ENCODE measurements around the gene FAM53B.

The FAM53B gene

DNA sequence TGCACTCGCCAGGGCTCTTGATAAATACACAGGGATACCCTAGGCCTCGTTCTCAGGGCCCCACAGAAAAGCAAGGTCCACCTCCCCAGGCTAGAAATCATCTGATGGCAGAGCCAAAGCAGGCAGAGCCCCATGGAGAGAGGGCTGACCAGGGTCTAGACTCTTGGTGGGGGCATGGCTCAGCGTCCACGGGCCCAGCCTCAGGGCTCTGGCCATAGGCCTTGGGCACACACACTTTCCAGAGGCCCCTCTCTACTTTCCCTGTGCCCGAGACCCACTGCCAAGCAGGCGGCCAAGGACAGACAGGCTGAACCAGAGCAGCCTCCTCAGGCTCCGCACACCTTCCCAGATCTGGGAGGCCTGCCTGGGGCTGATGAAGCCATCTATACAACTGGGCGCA is 64.8 kb downstream of the FAM53B start:
- DNase-seq (ENCODE audit: low read depth in 2 of 2), result no peak

DNA sequence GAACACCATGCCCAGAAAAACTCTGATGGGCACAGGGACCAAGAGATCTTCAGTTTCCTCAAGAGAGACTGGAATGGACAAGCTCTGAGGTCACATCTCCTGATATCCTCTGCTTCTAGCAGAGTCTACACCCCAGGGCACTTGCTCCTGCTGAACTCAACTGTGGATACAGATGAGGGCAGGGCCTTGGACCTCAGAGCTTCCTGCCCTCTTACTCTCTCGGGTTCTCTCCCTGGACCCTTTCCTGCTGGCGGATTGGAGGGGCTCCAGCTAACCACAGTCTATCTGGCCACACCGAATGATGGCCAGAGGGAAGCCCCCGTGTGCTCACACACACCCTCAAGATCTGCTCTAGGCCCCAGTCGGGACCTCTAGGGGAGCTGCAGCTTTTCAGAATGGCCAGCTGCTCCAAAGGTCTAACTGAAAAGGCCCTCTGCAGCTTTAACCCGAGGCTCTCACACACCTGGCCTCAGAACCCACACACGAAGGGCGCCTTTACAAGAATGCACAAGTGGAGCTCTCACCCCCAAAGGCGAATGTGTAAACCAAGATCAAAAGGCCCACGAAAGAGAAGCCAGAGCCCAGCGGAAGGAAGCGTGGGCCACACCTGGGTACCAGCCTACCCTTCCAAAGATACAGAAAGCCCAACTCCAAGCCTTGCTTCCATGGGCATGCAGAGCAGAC is 65.5 kb downstream of the FAM53B start:
- no peak for DNase-seq (ENCODE audit: low read depth in 2 of 2)

DNA sequence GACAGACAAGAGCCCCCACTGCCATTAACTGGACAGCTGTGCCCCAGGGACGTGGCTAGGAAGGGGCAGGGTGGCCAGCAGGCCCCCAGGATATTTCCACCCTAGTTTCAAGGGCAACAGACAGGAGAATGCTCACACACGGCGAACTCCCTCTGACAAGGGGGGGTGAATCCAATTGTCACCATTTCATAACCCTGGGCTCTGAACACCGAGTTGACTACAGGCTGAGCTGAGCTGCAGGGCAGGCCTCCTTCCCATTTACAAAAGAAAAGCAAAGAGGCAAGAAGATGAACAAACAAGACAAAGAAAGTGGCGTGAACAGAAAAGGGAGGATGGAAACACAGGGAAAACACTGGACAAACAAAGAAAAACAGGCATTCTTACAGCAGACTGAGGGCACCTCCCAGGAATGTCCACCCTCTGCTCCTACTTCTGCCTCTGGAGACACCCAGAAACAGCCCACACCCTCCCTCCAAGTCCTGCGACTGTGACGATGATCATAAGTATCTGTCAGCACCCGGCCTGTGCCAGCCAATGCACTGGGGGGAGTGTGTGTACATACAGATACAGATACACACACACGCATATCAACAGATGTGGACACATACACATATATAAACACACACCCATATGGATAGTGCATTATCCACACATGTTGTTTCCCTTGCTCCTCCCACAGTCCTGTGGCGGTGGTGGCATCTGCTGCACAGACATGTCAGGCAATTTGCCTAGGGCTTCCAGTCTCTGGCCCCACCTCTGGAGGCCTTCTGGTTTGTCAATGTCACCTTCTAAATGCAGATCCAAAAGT is 66.2 kb downstream of the FAM53B start:
- DNase-seq (ENCODE audit: low read depth in 2 of 2), result no peak

DNA sequence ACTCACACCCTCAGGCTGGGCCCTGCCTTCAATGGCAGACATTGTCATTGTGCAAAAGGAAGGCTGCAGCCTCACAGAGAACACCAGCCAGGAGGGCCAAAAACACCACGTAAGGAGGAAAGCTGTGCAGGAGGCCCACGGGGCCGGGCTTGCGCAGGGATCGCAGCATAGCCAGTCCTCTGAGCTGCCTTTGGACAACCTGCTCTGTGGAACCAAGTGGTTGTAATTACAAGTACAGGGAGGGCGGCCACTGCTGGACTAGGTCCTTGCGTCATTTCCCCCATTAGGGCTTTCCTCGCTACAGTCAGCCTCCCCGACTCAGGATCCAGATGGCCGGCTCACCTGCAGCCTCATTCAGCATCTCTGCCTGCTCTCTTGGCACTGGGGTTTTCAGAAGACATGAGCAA is 66.9 kb downstream of the FAM53B start:
- DNase-seq (ENCODE audit: low read depth in 2 of 2), result no peak

DNA sequence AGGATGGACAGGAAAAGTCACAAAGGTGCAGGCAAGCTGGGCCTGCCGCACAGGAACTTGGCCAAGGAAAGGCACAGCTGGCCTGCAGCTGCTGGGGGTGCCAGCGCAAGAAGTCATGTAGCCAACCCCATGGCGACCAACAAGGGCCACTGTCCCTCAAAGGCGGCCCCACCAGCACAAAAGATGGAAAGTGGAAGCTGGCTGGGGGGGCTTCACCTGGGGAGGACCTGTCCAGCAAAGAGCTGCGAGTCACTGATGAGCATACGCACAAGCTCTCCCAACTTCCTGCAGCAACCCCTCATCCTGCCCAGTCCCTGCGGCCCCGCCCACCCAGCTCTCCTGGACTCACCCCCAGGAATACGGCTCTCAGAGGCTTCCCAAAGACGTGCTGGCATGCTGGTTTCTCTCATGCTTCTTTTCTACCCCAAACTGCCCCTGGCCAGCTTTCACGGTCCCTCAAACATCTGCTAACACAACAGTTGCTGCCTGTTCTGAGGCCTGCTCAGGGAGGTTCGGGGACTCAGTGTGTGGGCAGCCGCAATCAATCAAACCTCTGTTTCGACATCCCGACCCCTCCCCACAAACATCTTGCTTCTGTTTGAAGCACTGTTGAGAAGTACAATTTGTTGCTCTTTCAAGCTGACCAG is 67.6 kb downstream of the FAM53B start:
- DNase-seq (ENCODE audit: low read depth in 2 of 2), result no peak

DNA sequence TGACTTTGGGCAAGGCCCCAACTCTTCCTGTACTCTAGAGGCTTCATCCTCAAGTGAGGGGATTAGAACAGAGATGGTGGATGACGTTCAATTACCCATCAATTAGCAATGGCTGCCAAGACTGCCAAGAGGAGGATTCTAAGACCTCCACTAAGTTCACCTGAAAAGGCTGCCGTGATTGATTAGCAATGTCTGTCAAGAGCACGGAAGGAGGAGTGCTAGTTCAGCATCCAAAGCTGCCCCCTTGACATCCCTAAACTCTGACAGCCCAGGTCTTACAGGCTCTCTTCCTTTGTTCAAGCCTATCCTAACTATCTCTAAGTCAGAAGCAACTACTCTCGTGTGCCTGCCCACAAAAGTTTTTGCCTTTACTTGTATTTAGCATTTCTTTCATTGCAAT is 68.4 kb downstream of the FAM53B start:
- no peak for DNase-seq (ENCODE audit: low read depth in 2 of 2)

DNA sequence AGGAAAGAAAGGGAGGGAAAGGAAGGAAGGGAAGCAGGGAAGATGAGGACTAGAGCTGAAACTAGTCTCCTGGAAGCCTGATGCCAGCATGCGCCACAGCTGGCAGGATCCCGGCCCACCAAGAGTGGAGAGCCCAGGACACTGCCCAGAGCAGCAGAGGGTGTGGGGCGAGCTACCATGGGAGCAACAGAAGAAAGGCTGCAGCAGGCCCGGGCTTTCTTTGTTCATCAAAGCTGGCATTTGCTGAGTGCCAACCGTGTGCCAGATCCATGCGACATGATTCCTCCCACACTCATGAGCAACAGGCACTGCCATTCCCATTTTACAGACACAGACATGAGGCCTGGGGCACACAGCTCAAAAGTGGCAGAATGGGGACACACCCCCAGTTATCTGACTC is 68.9 kb downstream of the FAM53B start:
- DNase-seq (ENCODE audit: low read depth in 2 of 2), result no peak

DNA sequence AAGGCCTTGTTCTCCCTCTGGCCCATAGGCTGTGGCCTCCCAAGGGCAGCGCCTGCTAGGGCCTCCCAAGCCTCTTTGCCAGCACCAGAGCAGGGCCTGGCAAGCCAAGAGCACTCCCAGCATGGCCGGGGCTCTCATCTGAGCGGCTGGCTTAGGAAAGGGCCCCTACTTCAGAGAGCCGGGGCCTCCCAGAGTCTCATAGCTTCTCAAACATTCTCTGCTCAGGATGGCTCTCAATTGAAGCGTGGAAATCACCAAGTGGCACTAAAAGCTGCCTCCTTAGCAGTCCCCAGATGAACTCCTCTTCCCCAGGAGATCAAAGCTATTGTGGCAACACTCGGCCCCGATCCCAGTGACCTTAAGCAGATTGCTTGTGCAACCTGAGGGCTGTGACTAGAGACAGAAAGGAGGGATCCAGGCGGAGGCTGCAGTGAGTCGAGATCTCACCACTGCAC is 69.4 kb downstream of the FAM53B start:
- no peak for DNase-seq (ENCODE audit: low read depth in 2 of 2)

DNA sequence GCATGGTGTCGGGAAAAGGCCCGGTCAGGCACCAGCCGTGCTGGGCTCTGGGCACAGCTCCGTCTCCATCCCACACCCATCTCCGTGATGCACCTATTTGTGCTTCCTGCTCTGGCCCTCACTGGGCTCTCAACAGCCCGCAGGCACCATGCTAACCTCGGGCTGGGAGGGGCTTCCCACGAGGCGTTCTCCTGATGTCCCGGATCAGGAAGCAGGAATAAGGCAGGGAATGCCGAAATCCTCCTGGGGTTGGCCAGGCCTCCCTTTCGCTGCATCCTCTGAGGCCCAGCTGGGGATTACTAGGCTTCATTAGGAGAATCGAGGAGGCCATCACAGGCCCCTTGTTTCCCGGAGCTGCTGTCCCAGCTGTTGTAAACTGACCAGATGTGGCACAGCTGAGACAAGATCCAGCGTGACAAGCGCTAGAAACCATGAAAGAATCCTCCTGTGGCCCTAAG is 72.0 kb downstream of the FAM53B start:
- no peak for DNase-seq (ENCODE audit: low read depth in 2 of 2)

DNA sequence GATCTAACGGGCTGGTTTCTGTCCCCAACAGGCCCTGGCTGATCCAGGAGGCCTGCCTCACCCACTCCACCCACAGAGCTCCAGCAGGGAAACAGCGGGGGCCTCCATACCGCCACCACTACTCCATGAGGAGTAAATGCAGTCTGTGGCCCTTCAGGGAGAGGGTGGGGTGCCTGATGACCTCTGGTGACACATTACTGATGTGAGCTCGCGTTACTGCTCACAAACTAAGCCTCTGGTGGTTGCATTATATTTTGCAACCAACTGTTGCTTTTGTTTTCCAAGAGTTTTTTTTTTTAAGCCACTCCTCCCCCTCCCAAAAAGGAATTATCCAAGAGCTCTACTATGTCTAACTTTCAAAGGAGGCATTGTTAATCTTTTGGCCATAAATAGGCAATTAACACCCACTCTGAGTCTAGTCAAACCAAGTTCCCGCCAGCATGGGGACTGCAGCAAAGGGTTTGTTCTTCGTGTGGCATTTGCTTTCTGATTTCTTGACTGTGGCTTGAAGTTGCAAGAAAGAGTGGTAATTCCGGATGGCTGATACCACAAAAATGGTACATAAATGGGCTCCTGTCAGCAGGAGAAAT is 72.6 kb downstream of the FAM53B start:
- DNase-seq (ENCODE audit: low read depth in 2 of 2), result no peak

DNA sequence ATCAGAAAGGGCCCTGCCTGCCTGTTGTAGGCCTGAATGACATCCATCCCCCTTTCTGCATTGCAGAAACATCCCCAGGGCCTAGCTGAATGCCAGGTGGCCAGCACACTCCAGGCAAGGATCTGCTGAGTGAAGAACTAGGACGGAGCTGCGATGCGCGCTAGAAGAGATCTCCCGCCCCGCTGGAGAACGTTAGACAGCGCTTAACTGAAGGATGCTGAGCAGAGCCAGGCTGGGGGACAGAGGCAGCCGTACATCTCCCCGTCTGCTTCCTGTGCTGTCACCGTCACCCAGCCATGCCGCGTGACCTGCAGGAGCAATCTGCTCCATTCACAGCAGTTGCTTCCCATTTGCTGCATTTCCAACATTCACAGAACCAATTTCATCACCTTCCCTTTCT is 73.3 kb downstream of the FAM53B start:
- no peak for DNase-seq (ENCODE audit: low read depth in 2 of 2)

DNA sequence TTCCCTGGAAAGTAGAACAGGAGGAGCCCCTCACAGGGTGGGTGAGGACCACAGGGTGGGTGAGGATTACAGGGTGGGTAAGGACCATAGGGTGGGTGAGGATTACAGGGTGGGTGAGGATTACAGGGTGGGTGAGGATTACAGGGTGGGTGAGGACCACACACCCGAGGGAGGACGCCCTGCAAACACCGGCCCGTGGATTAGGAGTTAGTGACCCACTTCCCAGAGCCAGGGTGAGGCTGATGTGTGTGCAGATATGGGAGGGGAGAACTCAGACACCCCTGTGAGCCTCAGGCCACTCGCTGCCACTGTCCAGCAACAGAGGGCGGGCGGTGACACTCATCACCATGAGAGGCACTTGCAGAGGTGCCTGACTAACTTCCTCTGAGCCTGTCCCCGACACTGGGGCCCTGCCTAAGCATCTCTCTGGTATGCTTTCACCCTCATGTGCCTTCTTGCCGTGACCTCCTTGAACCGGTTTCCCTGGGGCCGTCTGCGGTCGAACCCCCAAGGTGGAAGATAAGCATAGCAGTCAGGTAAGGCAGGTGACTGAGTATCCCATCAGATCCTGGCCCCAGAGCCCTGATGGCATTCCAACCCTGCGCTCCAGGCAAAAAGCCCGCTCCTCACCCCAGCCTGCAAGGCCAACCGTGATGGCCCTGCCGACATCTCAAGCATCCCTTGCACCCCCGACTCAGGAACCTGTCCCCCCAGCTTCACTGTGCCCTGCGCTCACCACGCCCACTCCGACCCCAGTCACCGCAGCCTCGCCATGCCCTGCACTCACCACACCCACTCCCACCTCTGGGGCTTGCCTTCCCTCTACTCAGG is 74.1 kb downstream of the FAM53B start:
- no peak for DNase-seq (ENCODE audit: low read depth in 2 of 2)

DNA sequence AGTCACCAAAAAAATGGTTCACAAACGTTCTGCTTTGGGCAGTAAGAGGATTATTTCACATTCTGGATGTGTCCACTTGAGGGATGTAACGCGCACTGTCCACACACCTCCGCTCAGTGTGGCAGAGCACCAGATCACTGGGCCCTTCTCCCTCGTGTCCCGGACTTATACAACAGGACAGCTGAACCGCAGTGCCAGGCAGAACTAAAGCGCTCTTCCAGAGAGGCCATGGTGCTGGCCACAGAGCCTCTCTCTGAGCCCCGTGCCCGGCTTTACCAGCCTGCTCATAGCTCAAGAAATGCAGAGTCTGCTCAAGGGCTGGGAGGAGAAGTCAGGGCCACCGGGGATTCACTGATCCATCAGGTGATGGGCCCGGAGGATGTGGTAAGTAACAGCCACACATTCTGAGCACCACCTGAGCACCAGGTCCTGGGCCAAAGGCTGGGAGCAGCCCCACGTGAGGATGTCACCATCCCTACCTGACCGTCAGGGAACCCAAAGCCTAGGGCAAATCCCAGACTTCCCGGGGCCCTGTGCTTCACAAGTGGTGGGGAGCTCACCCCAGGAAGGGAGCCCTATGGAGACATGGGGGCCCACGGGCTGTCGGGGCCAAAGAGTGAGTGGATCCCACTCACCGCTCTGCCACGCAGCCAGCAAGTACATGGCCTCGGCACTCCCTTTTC is 74.9 kb downstream of the FAM53B start:
- no peak for DNase-seq (ENCODE audit: low read depth in 2 of 2)

DNA sequence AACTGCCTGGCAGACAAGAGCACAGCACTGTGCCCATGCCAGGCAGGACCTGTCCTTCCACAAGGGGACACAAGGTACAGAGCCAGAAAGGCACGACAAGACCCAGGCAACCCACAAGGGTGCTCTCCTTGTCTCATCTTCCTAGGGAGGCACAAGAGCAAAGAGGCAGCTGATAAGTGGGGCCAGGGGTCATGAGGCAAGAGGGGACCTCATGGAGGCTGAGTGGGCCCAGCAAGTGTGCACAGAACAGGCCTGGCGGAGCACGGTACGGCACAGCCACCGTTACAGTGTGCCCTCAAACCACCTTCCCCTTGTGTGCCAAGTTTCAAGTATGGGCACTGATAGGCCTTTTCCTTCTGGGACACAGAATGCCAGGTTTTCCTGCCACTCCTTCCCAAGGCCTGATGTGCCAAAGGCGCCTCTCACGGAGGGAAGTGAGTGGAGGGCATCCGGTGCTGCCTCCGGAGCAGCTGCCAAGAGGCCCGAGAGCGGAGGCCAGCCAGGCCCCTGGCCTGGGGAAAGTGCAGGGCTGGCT is 75.6 kb downstream of the FAM53B start:
- no peak for DNase-seq (ENCODE audit: low read depth in 2 of 2)

DNA sequence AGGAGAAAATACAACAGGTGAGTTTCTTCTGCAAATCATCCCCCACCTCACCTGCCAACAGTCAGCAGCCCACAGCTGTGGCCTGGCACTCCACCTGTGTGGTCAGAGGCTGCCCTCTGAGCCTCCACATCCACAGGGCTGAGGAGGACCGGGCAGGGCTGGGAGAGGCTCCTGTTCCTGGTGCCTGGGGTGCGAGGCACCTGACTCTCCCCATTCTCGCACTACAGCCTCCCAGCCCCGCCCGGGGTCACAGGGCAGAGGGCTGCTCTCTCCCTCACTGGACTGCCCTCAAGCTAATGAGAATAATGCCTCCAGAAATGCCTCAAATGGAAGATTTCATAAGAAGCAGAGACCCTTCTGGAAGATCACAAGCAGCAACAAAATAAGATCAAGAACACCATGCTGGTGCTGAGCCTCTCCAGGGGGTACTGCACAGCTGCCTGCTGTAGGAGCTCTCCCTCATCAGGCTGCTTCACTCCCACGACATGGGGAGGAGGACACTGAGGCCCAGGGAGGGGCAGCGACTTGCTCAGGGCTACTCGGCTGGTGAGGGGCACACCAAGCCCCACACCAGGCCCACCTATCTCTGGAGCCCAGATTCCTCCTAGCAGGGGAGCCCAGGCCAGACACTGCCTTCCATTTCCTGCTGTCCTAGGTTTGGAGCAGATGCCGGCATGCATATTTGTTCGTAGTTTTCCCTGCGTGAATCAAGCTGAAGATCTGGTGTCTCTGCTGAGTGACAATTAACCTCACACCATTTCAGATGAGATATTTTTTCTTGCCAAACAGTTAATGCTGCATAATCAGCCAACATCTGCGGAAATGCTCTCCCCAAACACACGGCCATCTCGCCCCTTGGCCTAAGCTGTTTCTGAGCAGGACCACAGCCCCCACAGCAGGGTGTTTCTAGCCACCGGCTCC is 76.5 kb downstream of the FAM53B start:
- DNase-seq (ENCODE audit: low read depth in 2 of 2), result no peak

DNA sequence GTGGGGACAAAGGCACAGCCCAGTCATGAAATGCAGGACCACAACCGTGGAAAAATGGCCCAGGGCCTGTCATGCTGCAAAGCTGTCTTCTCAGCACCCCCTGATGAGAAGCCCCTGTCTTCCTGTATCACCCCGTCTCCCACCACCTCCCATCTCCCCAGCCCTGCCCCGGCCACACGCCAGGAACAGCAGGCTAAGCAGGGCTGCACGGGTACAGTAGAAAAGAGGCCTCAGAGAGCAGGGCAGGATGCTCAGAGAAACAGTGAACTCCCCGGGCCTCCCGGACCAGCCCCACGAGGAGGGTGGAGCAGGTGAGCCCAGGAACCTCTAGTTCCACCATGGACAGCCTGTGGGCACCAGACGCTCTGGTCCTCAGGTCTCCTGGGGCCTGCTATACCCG is 77.7 kb downstream of the FAM53B start:
- DNase-seq (ENCODE audit: low read depth in 2 of 2), result no peak

DNA sequence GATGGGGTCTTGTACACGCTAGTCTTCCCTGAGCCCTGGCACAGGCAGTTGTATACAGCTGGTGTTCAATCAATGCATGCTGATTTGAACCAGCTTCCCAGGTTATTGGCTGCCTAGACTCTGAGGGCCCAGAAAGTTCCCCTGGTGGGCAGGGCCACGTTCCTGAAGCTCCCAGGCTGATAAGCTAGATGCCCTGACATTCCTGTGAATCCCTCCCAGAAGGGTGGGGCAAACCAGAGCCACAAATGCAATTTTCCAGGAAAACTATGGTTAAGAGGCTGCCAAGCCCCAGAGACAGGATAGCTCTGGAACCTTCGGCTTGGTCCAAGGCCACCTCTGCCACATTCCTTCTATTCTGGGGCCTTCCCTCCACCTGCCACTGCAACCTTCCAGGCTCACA is 78.2 kb downstream of the FAM53B start:
- no peak for DNase-seq (ENCODE audit: low read depth in 2 of 2)

DNA sequence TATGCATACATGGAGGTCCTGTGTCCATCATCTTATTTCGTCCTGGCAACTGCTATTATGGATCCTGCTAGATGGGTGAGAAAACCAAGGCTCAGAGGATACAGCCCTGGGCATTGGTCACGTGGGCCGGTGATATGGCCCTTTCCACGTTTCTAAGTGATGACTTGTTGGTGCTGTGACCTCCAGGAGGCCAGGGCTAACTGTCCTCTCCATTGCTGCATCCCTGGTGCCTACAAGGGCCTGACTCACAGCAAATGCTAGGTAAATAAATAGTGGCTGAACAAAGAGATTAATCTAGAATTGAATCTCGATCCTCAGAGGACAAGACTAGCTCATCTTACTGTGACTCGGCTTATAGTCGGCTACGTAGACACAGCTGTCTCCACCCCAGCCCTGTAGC is 78.6 kb downstream of the FAM53B start:
- DNase-seq (ENCODE audit: low read depth in 2 of 2), result no peak

DNA sequence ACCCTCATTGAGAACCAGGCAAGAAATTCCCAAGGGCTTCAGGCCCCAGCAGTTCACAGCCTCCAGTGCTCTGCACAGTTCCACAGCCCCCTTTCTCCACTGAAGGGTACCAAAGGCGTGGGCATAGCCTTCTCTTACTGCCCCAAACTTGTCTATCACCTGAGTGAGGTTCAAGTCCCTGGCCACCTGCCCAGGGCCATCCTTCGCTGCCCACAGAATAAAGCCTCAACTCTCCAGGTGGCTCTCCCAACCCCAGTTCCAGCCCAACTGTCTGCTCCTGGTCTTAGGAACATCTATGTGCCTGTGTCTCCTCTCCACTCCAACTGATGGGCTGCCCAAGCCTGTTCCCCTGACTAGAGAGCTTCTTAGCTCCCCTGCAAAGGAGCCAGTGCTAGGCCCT is 79.1 kb downstream of the FAM53B start:
- no peak for DNase-seq (ENCODE audit: low read depth in 2 of 2)

Measured in stimulated activated CD8-positive, alpha-beta memory T cell treated with anti-CD3 and anti-CD28 coated beads, Interleukin-7, amount 100 ng/mL, for 1 hour (primary cell).